SU-DHL-6 (cell line): Measurements from ENCODE around the gene UNC5B.

Source experiments
- H2AFZ ChIP-seq: fragments of 200-600 bp; sonication (generic); 2 replicates; pipeline ENCODE4 v1.6.1; 2014; ENCODE audit warnings: low read depth, mild to moderate bottlenecking, moderate library complexity, mixed read lengths, antibody characterized with exemption, low read length; ENCODE audit not compliant: severe bottlenecking
- H3F3A ChIP-seq: fragments of 200-600 bp; shearing (Covaris generic); 2 replicates; pipeline ENCODE4 v1.6.0; 2016; ENCODE audit warnings: antibody characterized with exemption, mild to moderate bottlenecking; ENCODE audit not compliant: insufficient read depth
- H3K27ac ChIP-seq: fragments of 200-600 bp; sonication (generic); 2 replicates; pipeline ENCODE4 v1.5.1; 2016; ENCODE audit warnings: low read depth, mild to moderate bottlenecking, low read length, moderate library complexity, mixed read lengths
- H3K27me3 ChIP-seq: fragments of 200-600 bp; sonication (generic), shearing (Covaris generic); 2 replicates; pipeline ENCODE4 v1.6.0; 2014; ENCODE audit warnings: mild to moderate bottlenecking, low read length
- H3K36me3 ChIP-seq: fragments of 200-600 bp; sonication (generic); 2 replicates; pipeline ENCODE4 v1.6.1; 2014; ENCODE audit warnings: mild to moderate bottlenecking, low read length, mixed read lengths
- H3K4me2 ChIP-seq: fragments of 300-600, 200-600 bp; shearing (Covaris generic), sonication (generic); 2 replicates; pipeline ENCODE4 v1.6.0; 2014; ENCODE audit warnings: low read length, low read depth, mild to moderate bottlenecking; ENCODE audit not compliant: poor library complexity, severe bottlenecking
- H3K4me3 ChIP-seq: fragments of 200-600 bp; sonication (generic); 2 replicates; pipeline ENCODE4 v1.5.1; 2014; ENCODE audit warnings: antibody characterized with exemption, low read length, mild to moderate bottlenecking, mixed read lengths; ENCODE audit not compliant: insufficient read depth, poor library complexity, severe bottlenecking
- H3K79me2 ChIP-seq: fragments of 200-600 bp; sonication (generic); 2 replicates; pipeline ENCODE4 v1.6.1; 2014; ENCODE audit warnings: mild to moderate bottlenecking, low read length, moderate library complexity; ENCODE audit not compliant: insufficient read depth
- H3K9ac ChIP-seq: fragments of 200-600 bp; sonication (generic); 2 replicates; pipeline ENCODE4 v1.7.0; 2014; ENCODE audit warnings: mild to moderate bottlenecking, low read length
- H3K9me2 ChIP-seq: fragments of 200-600 bp; sonication (generic); replicated peaks from 2 replicates; pipeline ENCODE4 v1.6.1; 2014; ENCODE audit warnings: low read length; ENCODE audit not compliant: insufficient read depth
- H3K9me3 ChIP-seq: fragments of 200-600 bp; sonication (generic); 2 replicates; pipeline ENCODE4 v1.6.1; 2014; ENCODE audit warnings: low read length, mixed read lengths; ENCODE audit not compliant: insufficient read depth
- H4K20me1 ChIP-seq: fragments of 200-600 bp; sonication (generic); 2 replicates; pipeline ENCODE4 v1.6.1; 2014; ENCODE audit warnings: low read depth, mild to moderate bottlenecking, antibody characterized with exemption, low read length, moderate library complexity, mixed read lengths
- EZH2phosphoT487 ChIP-seq: fragments of 200-600 bp; sonication (generic), shearing (Covaris generic); conservative IDR thresholded peaks from 2 replicates; pipeline ENCODE4 v1.6.1; 2018; ENCODE audit warnings: mild to moderate bottlenecking, antibody characterized with exemption, low read length, moderate library complexity, mixed read lengths
- TF ChIP-seq, protein P1 (sequence below): fragments of 200-600 bp; sonication (generic); IDR thresholded peaks from one replicate; pipeline ENCODE4 v1.5.1; 2017; ENCODE audit warnings: antibody characterized with exemption, mild to moderate bottlenecking, low read length, moderate library complexity; ENCODE audit not compliant: insufficient read depth, poor library complexity, severe bottlenecking

UNC5B gene

DNA sequence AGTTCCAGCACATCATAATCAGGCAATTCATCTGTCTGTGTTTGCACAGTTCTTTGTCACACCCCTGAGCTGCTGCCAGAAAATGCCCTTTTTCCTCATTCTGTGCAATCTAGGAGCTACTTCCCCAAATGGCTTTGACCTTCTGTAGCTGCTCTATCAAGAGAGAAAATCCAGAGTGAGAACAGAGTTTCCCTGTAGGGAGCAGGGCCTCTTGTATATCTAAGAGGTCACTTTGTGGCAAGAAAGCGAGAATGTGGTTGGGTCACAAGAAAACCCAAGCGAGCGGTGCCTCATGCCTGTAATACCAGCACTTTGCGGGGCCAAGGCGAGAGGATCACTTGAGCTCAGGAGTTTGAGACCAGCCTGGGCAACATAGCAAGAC is 131.0 kb downstream of the UNC5B start:
- H3K9ac ChIP-seq, result no peak overlapping the region
- TF ChIP-seq EZH2phosphoT487, result no peak
- H3K9me3 ChIP-seq, result no peaks in the 10 kb centered on the region
- no peaks in the 10 kb centered on the region for H3K27me3 ChIP-seq
- no peaks in the 10 kb centered on the region for H3K36me3 ChIP-seq
- no peak overlapping the region for H3K27ac ChIP-seq
- H2AFZ ChIP-seq, result no peak overlapping the region
- H3K4me3 ChIP-seq, result no peak overlapping the region
- no peaks in the 10 kb centered on the region for H3F3A ChIP-seq
- H3K4me2 ChIP-seq, result no peak overlapping the region
- H3K79me2 ChIP-seq, result no peaks in the 10 kb centered on the region
- H3K9me2 ChIP-seq, result no peaks in the 10 kb centered on the region
- no peaks in the 10 kb centered on the region; the same call in 1 of the 2 replicates for H4K20me1 ChIP-seq

DNA sequence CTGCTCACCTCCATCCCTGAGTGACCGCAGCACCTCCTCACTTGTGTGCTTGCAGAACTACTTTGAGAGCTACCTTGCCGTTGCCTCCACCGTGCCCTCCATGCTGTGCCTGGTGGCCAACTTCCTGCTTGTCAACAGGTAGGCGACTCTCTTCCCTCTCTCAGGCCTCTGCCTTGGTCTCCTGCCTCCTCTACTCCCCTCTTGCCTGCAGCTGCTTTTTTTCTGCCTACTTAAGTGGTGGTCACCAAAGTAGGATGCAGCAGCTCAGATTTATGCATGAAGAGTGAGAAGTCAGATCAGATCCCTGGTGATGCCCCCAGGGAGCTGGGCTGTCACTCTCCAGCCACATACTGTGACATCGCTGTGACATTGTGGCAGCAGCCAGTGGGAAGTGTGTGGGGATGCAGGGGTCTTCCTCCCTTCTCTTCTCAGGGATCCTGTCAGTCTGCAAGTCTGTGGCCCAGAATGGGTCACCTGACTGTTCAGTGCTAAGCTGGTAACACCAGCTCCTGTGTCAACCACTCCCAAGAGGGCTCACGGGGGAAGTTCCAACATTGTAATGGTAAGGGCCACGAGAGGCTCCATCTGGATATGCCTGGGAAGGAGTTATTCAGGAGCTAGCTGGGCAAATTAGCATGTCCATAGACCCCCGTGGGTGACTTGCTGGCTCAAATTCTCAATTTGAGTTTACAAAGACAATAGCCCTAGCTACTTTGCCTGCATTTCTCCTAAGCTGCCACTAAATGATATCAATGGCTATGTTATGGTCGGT is 132.0 kb downstream of the UNC5B start:
- Histone ChIP-seq H3K9me2 (no peaks in the 10 kb centered on the region), H2AFZ (no peak overlapping the region), H3K4me2 (no peak overlapping the region), H3K79me2 (no peaks in the 10 kb centered on the region), H3F3A (no peaks in the 10 kb centered on the region), H3K4me3 (no peak overlapping the region), H4K20me1 (no peaks in the 10 kb centered on the region), H3K9ac (no peak overlapping the region), H3K36me3 (no peaks in the 10 kb centered on the region), H3K27me3 (no peaks in the 10 kb centered on the region), H3K27ac (no peak overlapping the region), H3K9me3 (no peaks in the 10 kb centered on the region)
- TF ChIP-seq, protein P1, sequence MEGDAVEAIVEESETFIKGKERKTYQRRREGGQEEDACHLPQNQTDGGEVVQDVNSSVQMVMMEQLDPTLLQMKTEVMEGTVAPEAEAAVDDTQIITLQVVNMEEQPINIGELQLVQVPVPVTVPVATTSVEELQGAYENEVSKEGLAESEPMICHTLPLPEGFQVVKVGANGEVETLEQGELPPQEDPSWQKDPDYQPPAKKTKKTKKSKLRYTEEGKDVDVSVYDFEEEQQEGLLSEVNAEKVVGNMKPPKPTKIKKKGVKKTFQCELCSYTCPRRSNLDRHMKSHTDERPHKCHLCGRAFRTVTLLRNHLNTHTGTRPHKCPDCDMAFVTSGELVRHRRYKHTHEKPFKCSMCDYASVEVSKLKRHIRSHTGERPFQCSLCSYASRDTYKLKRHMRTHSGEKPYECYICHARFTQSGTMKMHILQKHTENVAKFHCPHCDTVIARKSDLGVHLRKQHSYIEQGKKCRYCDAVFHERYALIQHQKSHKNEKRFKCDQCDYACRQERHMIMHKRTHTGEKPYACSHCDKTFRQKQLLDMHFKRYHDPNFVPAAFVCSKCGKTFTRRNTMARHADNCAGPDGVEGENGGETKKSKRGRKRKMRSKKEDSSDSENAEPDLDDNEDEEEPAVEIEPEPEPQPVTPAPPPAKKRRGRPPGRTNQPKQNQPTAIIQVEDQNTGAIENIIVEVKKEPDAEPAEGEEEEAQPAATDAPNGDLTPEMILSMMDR, result no peak
- TF ChIP-seq EZH2phosphoT487, result no peak

DNA sequence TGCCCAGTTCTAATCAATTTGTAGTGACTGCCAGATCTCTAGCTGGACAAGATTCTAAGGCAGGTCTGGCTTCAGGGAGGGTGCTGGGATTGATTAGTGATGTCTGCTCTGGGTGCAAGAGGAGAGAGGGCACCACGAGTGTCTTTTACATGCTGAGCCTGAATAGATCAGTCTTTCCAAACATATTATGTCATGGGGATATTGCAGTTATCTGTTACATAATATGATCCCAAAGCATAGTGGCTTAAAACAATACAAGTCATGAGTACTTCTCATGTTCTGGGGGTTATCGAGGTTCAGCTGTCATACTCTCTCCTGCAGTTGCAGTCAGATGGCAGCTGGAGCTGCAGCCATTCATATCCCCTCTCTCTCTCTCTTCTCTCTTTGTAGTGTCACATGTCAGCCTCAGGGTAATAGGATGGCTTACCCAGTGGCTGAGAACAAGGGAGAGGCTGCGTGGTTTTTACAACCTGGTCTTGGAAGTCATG is 132.7 kb downstream of the UNC5B start:
- no peak for TF ChIP-seq EZH2phosphoT487
- TF ChIP-seq, protein P1, result no peak
- H3K9me2 ChIP-seq, result no peaks in the 10 kb centered on the region
- no peaks in the 10 kb centered on the region for H3F3A ChIP-seq
- H3K79me2 ChIP-seq, result no peaks in the 10 kb centered on the region
- no peak overlapping the region for H3K4me3 ChIP-seq
- H3K36me3 ChIP-seq, result no peaks in the 10 kb centered on the region
- no peak overlapping the region for H2AFZ ChIP-seq
- H3K27ac ChIP-seq, result no peak overlapping the region
- H3K9me3 ChIP-seq, result no peaks in the 10 kb centered on the region
- H3K4me2 ChIP-seq, result no peak overlapping the region
- H3K27me3 ChIP-seq, result no peaks in the 10 kb centered on the region
- no peak overlapping the region for H3K9ac ChIP-seq
- H4K20me1 ChIP-seq, result no peaks in the 10 kb centered on the region

DNA sequence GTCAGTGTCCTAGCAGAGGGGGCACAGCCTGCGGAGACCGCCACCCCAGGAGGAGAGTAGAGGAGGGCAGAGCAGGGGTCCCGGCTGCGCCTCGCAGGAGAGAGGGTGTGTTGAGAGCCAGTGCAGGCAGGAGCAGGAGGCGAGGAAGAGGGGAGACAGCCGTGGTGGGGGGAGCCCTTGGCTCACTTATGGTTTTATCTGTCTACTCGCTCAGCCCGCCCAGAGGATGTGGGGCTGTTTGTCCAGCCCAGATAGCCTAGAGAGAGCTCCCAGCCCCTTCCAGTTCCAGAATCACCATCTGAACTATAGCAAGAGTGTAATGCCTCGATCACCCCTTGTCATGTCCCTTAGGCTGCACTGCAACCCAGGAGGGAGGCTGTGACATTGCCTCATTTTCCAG is 133.3 kb downstream of the UNC5B start:
- TF ChIP-seq, protein P1, result no peak
- no peak for TF ChIP-seq EZH2phosphoT487
- no peak overlapping the region for H2AFZ ChIP-seq
- no peaks in the 10 kb centered on the region for H3F3A ChIP-seq
- no peaks in the 10 kb centered on the region for H4K20me1 ChIP-seq
- no peaks in the 10 kb centered on the region for H3K9me2 ChIP-seq
- no peaks in the 10 kb centered on the region for H3K79me2 ChIP-seq
- no peaks in the 10 kb centered on the region for H3K36me3 ChIP-seq
- no peak overlapping the region for H3K4me3 ChIP-seq
- H3K9ac ChIP-seq, result no peak overlapping the region
- H3K9me3 ChIP-seq, result no peaks in the 10 kb centered on the region
- H3K4me2 ChIP-seq, result no peak overlapping the region
- no peaks in the 10 kb centered on the region for H3K27me3 ChIP-seq
- H3K27ac ChIP-seq, result no peak overlapping the region
